HepG2 (cell line): ENCODE measurements around the gene MAPK14. TPM values are rescaled to one million over a fixed set of nuclear protein-coding genes. Genes with fewer than 3 reads are reported as not detected.

Experiments used
- ARNT ChIP-seq: fragments of 450-650 bp; IDR thresholded peaks from 2 replicates; pipeline ENCODE4 v1.6.1; 2017
- CBX5 ChIP-seq: sonication (generic); formaldehyde crosslinking; IDR thresholded peaks from 2 replicates; pipeline ENCODE4 v1.4.0; 2020; ENCODE audit warnings: missing genetic modification reagents, borderline replicate concordance
- CEBPG ChIP-seq: IDR thresholded peaks from 2 replicates; pipeline ENCODE4 v1.6.1; 2016
- CHCHD3 ChIP-seq: sonication (generic); formaldehyde crosslinking; IDR thresholded peaks from 2 replicates; pipeline ENCODE4 v1.8.0; 2022; ENCODE audit warnings: mild to moderate bottlenecking, missing genetic modification reagents, moderate library complexity
- DPF2 ChIP-seq: sonication (generic); formaldehyde crosslinking; IDR thresholded peaks from 2 replicates; pipeline ENCODE4 v1.4.0; 2020; ENCODE audit warnings: mild to moderate bottlenecking, low read depth, missing genetic modification reagents, borderline replicate concordance
- FOSL2 ChIP-seq: sonication (generic); formaldehyde crosslinking; IDR thresholded peaks from 2 replicates; pipeline ENCODE4 v1.4.0; 2020; ENCODE audit warnings: missing genetic modification reagents
- KLF16 ChIP-seq, 2 experiments: sonication (generic) in 1 of 2; formaldehyde crosslinking in 1 of 2; IDR thresholded peaks; 2 replicates each; pipeline versions ENCODE4 v1.6.1 to v1.8.0; 2016 to 2023; ENCODE audit warnings: missing genetic modification reagents in 2 of 2, missing compliant biosample characterization in 1 of 2
- MAFK ChIP-seq, 2 experiments: IDR thresholded peaks in 1 of 2; conservative IDR thresholded peaks in 1 of 2; 2 replicates each; pipeline ENCODE4 v1.6.1; 2011; ENCODE audit warnings: improper control_type of control experiment in 2 of 2, low read length in 2 of 2
- PHF20 ChIP-seq: sonication (generic); formaldehyde crosslinking; IDR thresholded peaks from 2 replicates; pipeline ENCODE4 v1.5.0; 2020; ENCODE audit warnings: mild to moderate bottlenecking, missing genetic modification reagents
- RFXANK ChIP-seq: IDR thresholded peaks from 2 replicates; pipeline ENCODE4 v1.6.1; 2016
- RXRA ChIP-seq: sonication (generic); formaldehyde crosslinking; IDR thresholded peaks from 2 replicates; pipeline ENCODE4 v1.5.1; 2020; ENCODE audit warnings: missing genetic modification reagents
- SIN3B ChIP-seq: fragments of 150-350 bp; IDR thresholded peaks from 2 replicates; pipeline ENCODE4 v1.6.1; 2014; ENCODE audit warnings: low read length
- SIX1 ChIP-seq: sonication (generic); formaldehyde crosslinking; IDR thresholded peaks from 2 replicates; pipeline ENCODE4 v1.4.0; 2020; ENCODE audit warnings: missing genetic modification reagents, borderline replicate concordance
- SNAPC2 ChIP-seq: sonication (generic); formaldehyde crosslinking; IDR thresholded peaks from 2 replicates; pipeline ENCODE4 v1.8.1; 2022; ENCODE audit warnings: mild to moderate bottlenecking, missing genetic modification reagents
- SOX13 ChIP-seq, 3 experiments: fragments of 450-650 bp in 1 of 3; sonication (generic) in 1 of 3; formaldehyde crosslinking in 1 of 3; IDR thresholded peaks in 2 of 3; conservative IDR thresholded peaks in 1 of 3; 2 replicates each; pipeline versions ENCODE4 v1.5.0 to v1.6.1; 2016 to 2020; ENCODE audit warnings: antibody characterized with exemption in 1 of 3, mild to moderate bottlenecking in 1 of 3, missing compliant biosample characterization in 1 of 3, missing genetic modification reagents in 1 of 3, moderate library complexity in 1 of 3
- TBP ChIP-seq: sonication (generic); formaldehyde crosslinking; IDR thresholded peaks from 2 replicates; pipeline ENCODE4 v1.5.0; 2020; ENCODE audit warnings: missing genetic modification reagents
- WIZ ChIP-seq: sonication (generic); formaldehyde crosslinking; IDR thresholded peaks from 2 replicates; pipeline ENCODE4 v1.5.1; 2020; ENCODE audit warnings: mild to moderate bottlenecking, missing genetic modification reagents
- XRCC5 ChIP-seq: fragments of 200-400 bp; formaldehyde crosslinking; optimal IDR thresholded peaks from 2 replicates; pipeline ENCODE3; 2017; ENCODE audit warnings: mild to moderate bottlenecking, low read length
- YEATS4 ChIP-seq: sonication (generic); formaldehyde crosslinking; IDR thresholded peaks from 2 replicates; pipeline ENCODE4 v1.4.0; 2020; ENCODE audit warnings: missing genetic modification reagents, borderline replicate concordance
- ZMYM4 ChIP-seq: sonication (generic); formaldehyde crosslinking; IDR thresholded peaks from 2 replicates; pipeline ENCODE4 v1.8.1; 2023; ENCODE audit warnings: mild to moderate bottlenecking, missing genetic modification reagents
- ZNF230 ChIP-seq: sonication (generic); formaldehyde crosslinking; IDR thresholded peaks from 2 replicates; pipeline ENCODE4 v1.4.0; 2020; ENCODE audit warnings: mild to moderate bottlenecking, missing genetic modification reagents
- ZNF326 ChIP-seq: sonication (generic); formaldehyde crosslinking; IDR thresholded peaks from 2 replicates; pipeline ENCODE4 v1.4.0; 2020; ENCODE audit warnings: missing genetic modification reagents, borderline replicate concordance
- ZNF512B ChIP-seq: sonication (generic); formaldehyde crosslinking; IDR thresholded peaks from 2 replicates; pipeline ENCODE4 v1.5.1; 2020; ENCODE audit warnings: missing genetic modification reagents, mild to moderate bottlenecking, borderline replicate concordance
- ZNF564 ChIP-seq: sonication (generic); formaldehyde crosslinking; IDR thresholded peaks from 2 replicates; pipeline ENCODE4 v1.8.1; 2023; ENCODE audit warnings: mild to moderate bottlenecking, missing genetic modification reagents
- ZNF644 ChIP-seq: IDR thresholded peaks from 2 replicates; pipeline ENCODE4 v1.6.1; 2016; ENCODE audit warnings: low read depth
- ZNF703 ChIP-seq: sonication (generic); formaldehyde crosslinking; IDR thresholded peaks from 2 replicates; pipeline ENCODE4 v1.5.1; 2020; ENCODE audit warnings: missing genetic modification reagents, mild to moderate bottlenecking, moderate library complexity, borderline replicate concordance
- ZNF724P ChIP-seq: sonication (generic); formaldehyde crosslinking; IDR thresholded peaks from 2 replicates; pipeline ENCODE4 v1.8.0; 2022; ENCODE audit warnings: missing genetic modification reagents, borderline replicate concordance
- ZNF770 ChIP-seq: sonication (generic); formaldehyde crosslinking; IDR thresholded peaks from 2 replicates; pipeline ENCODE4 v1.5.0; 2020; ENCODE audit warnings: mild to moderate bottlenecking, missing genetic modification reagents
- ZNF816 ChIP-seq: sonication (generic); formaldehyde crosslinking; IDR thresholded peaks from 2 replicates; pipeline ENCODE4 v1.8.0; 2022; ENCODE audit warnings: missing genetic modification reagents, mild to moderate bottlenecking, borderline replicate concordance
- polyA plus RNA-seq, 8 experiments: library from polyadenylated mRNA; depleted of rRNA in 3 of 8; stranded (reverse) in 7 of 8; unstranded in 1 of 8; fragments of >200 nt; fragmentation: Illumina TruSeq in 4 of 8; extraction: Trizol in 4 of 8; gene quantifications; 2 replicates each; pipeline versions ENCODE4 v1.2.1 to v1.2.3, GENCODE V29; 2011 to 2016; ENCODE audit warnings: low read depth in 4 of 8, missing spikeins in 1 of 8, mixed read lengths in 1 of 8; ENCODE audit not compliant: insufficient read depth in 1 of 8
- total RNA-seq, 5 experiments: library from RNA; depleted of rRNA; stranded (reverse); fragments of >200 nt; fragmentation: Illumina TruSeq; extraction: Trizol; gene quantifications; 2 replicates each; pipeline ENCODE4 v1.2.3, GENCODE V29; 2016; ENCODE audit warnings: low read depth in 1 of 5

MAPK14 gene
- total and polyA plus RNA-seq, 2 of the 13 experiments (the other 11 are each of a cell fraction or from before 2014, with no cell fraction given): 66.3 to 67.3 TPM

- TF ChIP-seq CEBPG (CRISPR knock-in tag) (peak; percentile 95), SIN3B (no peak), PHF20 (no peak), DPF2 (0 out of 2 replicates have a peak, but pooled peaks have one; percentile 24), TBP (CRISPR knock-in tag) (no peak), ZNF816 (no peak), MAFK (conservative IDR thresholded peaks at IDR 0.05 in 1 of 2, IDR thresholded peaks at IDR 0.05 in 1 of 2; ENCODE audit: low read length in 2 of 2) (no peak), ARNT (no peak), XRCC5 (peak; percentile 83), SNAPC2 (no peak), SOX13 (IDR thresholded peaks at IDR 0.05) (no peak), SOX13 (CRISPR knock-in tag; conservative IDR thresholded peaks at IDR 0.05 in 1 of 2, IDR thresholded peaks at IDR 0.05 in 1 of 2) (no peak), ZNF230 (CRISPR knock-in tag) (no peak), SIX1 (CRISPR knock-in tag) (no peak), CHCHD3 (CRISPR knock-in tag) (no peak), ZNF644 (CRISPR knock-in tag) (0 out of 2 replicates have a peak, but pooled peaks have one; percentile 23), CBX5 (CRISPR knock-in tag) (no peak), ZNF703 (CRISPR knock-in tag) (no peak), ZNF512B (no peak), ZMYM4 (peak; percentile 53), WIZ (CRISPR knock-in tag) (no peak), ZNF564 (CRISPR knock-in tag) (no peak), ZNF326 (CRISPR knock-in tag) (no peak), KLF16 (CRISPR knock-in tag; IDR thresholded peaks at IDR 0.05) (no peak), ZNF770 (no peak), ZNF724P (CRISPR knock-in tag) (no peak), FOSL2 (0 out of 2 replicates have a peak, but pooled peaks have one; percentile 26), YEATS4 (no peak), RFXANK (CRISPR knock-in tag) (no peak), RXRA (CRISPR knock-in tag) (no peak)
These were observed 48.0 kb downstream of the MAPK14 start (continued) for GRCh38 chr6:36075656-36076055.
